HL-60 (cell line): Measurements from ENCODE around the gene LRRC37A.
"Not testable (repeated sequence)": the region's sequence is repeated elsewhere in the genome, so short reads cannot be mapped to it uniquely, and the experiment has no call there.

Source experiments
- DNase-seq, 2 experiments: peaks; one replicate each; pipeline ENCODE4 v3.0.0-alpha.2; 2010 to 2020; ENCODE audit warnings: low read depth in 1 of 2, low spot score in 1 of 2
- H3K27ac ChIP-seq: fragments of 250-450 bp; sonication (Bioruptor Pico); replicated peaks from 2 replicates; pipeline ENCODE4 v1.5.1; 2020; ENCODE audit warnings: mild to moderate bottlenecking, moderate library complexity
- H3K27me3 ChIP-seq: fragments of 250-450 bp; sonication (Bioruptor Pico); 2 replicates; pipeline ENCODE4 v1.5.1; 2021; ENCODE audit warnings: mild to moderate bottlenecking, moderate library complexity; ENCODE audit not compliant: insufficient read depth, poor library complexity, severe bottlenecking
- H3K4me3 ChIP-seq: replicated peaks from 2 replicates; pipeline ENCODE4 v1.5.1; 2011; ENCODE audit warnings: mild to moderate bottlenecking, control low read depth, low read length; ENCODE audit not compliant: insufficient read depth
- GABPA ChIP-seq: IDR thresholded peaks from 2 replicates; pipeline ENCODE4 v1.6.1; 2012; ENCODE audit warnings: low read depth
- POLR2AphosphoS5 ChIP-seq: IDR thresholded peaks from 2 replicates; pipeline ENCODE4 v1.6.1; 2012; ENCODE audit warnings: low read depth
- REST ChIP-seq: IDR thresholded peaks from 2 replicates; pipeline ENCODE4 v1.6.1; 2012; ENCODE audit warnings: low read depth; ENCODE audit not compliant: insufficient replicate concordance
- SPI1 ChIP-seq: IDR thresholded peaks from 2 replicates; pipeline ENCODE4 v1.6.1; 2012; ENCODE audit warnings: low read depth, mild to moderate bottlenecking, borderline replicate concordance
- TF ChIP-seq, protein P1 (sequence below): IDR thresholded peaks from one replicate; pipeline ENCODE4 v1.5.1; 2011; ENCODE audit warnings: low read length, control low read depth, inconsistent platforms; ENCODE audit not compliant: insufficient read depth

The LRRC37A gene

DNA sequence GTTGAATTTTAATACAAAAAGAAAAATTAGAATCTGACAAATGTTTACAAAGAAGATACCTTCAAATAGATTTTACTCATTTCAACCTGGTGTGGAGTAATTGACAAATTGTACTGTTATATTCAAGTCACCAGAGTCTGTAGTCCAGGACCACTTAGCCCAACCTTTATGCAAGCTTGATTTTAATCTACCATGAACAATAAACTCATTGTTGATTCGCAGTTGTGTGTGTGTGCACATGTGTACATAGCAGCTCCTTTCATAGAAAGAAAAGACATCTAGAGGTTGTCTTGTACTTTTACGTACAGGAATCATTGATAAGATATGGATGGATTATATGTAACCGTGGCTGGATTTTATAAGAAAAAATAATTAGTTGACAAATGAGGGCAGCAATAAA is 20.7 kb upstream of the LRRC37A start:
- TF ChIP-seq, protein P1, sequence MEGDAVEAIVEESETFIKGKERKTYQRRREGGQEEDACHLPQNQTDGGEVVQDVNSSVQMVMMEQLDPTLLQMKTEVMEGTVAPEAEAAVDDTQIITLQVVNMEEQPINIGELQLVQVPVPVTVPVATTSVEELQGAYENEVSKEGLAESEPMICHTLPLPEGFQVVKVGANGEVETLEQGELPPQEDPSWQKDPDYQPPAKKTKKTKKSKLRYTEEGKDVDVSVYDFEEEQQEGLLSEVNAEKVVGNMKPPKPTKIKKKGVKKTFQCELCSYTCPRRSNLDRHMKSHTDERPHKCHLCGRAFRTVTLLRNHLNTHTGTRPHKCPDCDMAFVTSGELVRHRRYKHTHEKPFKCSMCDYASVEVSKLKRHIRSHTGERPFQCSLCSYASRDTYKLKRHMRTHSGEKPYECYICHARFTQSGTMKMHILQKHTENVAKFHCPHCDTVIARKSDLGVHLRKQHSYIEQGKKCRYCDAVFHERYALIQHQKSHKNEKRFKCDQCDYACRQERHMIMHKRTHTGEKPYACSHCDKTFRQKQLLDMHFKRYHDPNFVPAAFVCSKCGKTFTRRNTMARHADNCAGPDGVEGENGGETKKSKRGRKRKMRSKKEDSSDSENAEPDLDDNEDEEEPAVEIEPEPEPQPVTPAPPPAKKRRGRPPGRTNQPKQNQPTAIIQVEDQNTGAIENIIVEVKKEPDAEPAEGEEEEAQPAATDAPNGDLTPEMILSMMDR: no peak
- no peak for TF ChIP-seq POLR2AphosphoS5
- TF ChIP-seq REST: no peak
- no peak for TF ChIP-seq SPI1
- no peak for TF ChIP-seq GABPA
- DNase-seq: no peak
- no peak overlapping the region for H3K27ac ChIP-seq
- H3K4me3 ChIP-seq: no peak overlapping the region
- no peaks in the 10 kb centered on the region for H3K27me3 ChIP-seq

- not testable (repeated sequence) for H3K27ac ChIP-seq, H3K27me3 ChIP-seq, H3K4me3 ChIP-seq
- DNase-seq: peak in 1 of 2 experiments; percentile 24
- peak; percentile 37 for TF ChIP-seq SPI1
Observed at GRCh38 chr17:46276728-46277479, 18.0 kb upstream of the LRRC37A start.

- H3K27ac ChIP-seq, H3K27me3 ChIP-seq, DNase-seq, H3K4me3 ChIP-seq: not testable (repeated sequence)
Observed at GRCh38 chr17:46281336-46281735, 13.6 kb upstream of the LRRC37A start.

DNA sequence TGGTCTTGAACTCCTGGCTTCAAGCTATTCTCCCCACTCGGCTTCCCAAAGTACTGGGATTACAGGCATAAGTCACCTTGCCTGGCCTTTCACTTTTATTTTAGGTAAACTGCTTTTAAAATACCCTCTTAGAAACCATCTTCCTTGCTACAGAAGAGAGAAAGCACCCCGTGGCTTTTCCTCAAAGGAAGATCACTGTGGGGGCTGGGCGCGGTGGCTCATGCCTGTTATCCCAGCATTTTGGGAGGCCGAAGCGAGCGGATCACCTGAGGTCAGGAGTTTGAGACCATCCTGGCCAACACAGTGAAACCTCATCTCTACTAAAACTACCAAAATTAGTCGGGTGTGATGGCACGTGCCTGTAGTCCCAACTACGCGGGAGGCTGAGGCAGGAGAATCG is 12.3 kb upstream of the LRRC37A start:
- not testable (repeated sequence) for H3K27ac ChIP-seq, H3K27me3 ChIP-seq, H3K4me3 ChIP-seq
- DNase-seq: peak in 1 of 2 experiments; percentile 0

DNA sequence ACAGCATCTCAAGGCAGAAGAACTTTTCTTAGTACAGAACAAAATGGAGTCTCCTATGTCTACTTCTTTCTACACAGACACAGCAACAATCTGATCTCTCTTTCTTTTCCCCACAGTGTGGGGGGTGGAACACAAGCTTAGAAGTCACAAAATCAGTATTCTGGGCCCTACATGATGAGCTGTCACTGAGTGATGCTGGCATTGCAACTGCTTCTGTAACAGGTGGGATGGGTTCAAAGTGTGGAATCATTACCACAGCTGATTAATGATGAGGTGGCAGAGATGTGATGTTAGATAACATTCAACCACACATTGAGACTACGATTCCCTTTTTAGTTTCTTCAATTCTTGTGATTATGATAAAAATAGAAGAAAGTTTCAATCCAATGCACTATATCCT is 10.5 kb upstream of the LRRC37A start:
- peak in 1 of 2 experiments; percentile 1 for DNase-seq
- H3K4me3 ChIP-seq, H3K27me3 ChIP-seq, H3K27ac ChIP-seq: not testable (repeated sequence)

GRCh38 chr17:46285500-46285899 is 9.4 kb upstream of the LRRC37A start:
- DNase-seq, H3K27me3 ChIP-seq, H3K27ac ChIP-seq, H3K4me3 ChIP-seq: not testable (repeated sequence)

GRCh38 chr17:46286764-46287221 is 8.1 kb upstream of the LRRC37A start:
- TF ChIP-seq, protein P1: peak; percentile 81
- peak; percentile 73 to 89 for DNase-seq
- H3K27me3 ChIP-seq, H3K4me3 ChIP-seq, H3K27ac ChIP-seq: not testable (repeated sequence)

DNA sequence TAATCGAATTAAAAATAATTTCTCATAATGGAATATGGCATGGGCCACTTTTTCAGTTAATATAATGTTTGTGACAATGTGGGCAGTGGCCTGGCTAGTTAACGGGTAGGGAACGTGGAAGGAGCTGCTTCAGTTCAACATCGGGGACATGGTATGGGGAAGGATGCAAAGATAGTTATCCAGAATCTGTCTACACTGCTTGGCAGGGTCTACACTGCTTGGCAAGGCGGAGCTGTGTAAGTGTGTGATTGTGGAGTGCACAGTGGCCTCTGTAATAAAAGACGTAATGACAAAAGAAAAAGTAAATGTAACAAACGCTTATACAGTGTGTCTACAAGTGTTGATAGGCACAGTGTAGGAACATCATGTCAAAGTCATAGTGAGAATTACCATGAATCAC is 7.3 kb upstream of the LRRC37A start:
- H3K4me3 ChIP-seq, H3K27ac ChIP-seq: not testable (repeated sequence)

More for the DNA sequence above, 7.3 kb upstream of the LRRC37A start:
- DNase-seq: peak in 1 of 2 experiments; percentile 2
- not testable (repeated sequence) for H3K27me3 ChIP-seq
